K562 (cell line): ENCODE measurements around the gene IL1RAPL2. TPM values are rescaled to one million over a fixed set of nuclear protein-coding genes. Genes with fewer than 3 reads are reported as not detected.

Experiments used
- ATAC-seq: fragments of 200-7000 bp; cut with Tn5 transposase; 3 replicates; pipeline ENCODE4 v1.9.1; 2020; ENCODE audit warnings: moderate library complexity
- BruUV-seq: library from RNA; stranded (reverse); fragments of 400-500 nt; replicated peaks from 2 replicates; lab custom pipeline; 2021; lab: Mats Ljungman, UMichigan
- CTCF ChIA-PET: fragments of 300-600 bp; formaldehyde crosslinking; extraction: SDS; loops from one replicate; lab custom pipeline; 2021; ENCODE audit warnings: low intra/inter-chr PET ratio; lab: Yijun Ruan, JAX
- POLR2A ChIA-PET: fragments of 300-600, 350-650 bp; sonication (Branson Sonifier 250); formaldehyde crosslinking; extraction: SDS; loops from one replicate; lab custom pipeline; 2021; ENCODE audit warnings: antibody characterized with exemption, inconsistent platforms; lab: Yijun Ruan, JAX
- DNase-seq, 4 experiments: peaks; one replicate each; pipeline versions ENCODE4 v3.0.0 to v3.0.0-alpha.2; 2011 to 2018; ENCODE audit warnings: low spot score in 3 of 4, mixed read lengths in 3 of 4; ENCODE audit errors: extremely low read depth in 1 of 4
- FAIRE-seq: peaks from 2 replicates; lab custom pipeline; 2011; peaks lifted over from hg19 to GRCh38; lab: Jason Lieb, UNC
- H2AFZ ChIP-seq: 2 replicates; pipeline ENCODE4 v1.6.0; 2011; ENCODE audit warnings: low read depth, low read length, control low read depth, inconsistent platforms
- H3K27ac ChIP-seq: fragments of 200-600 bp; 3 replicates; pipeline ENCODE4 v1.8.0; 2011; ENCODE audit warnings: low read depth, mild to moderate bottlenecking, control low read depth, inconsistent platforms, low read length, moderate library complexity, mixed read lengths; ENCODE audit errors: extremely low read depth
- H3K27me3 ChIP-seq, 2 experiments: fragments of 300-600 bp in 1 of 2; 2 replicates in 1 of 2; 3 replicates in 1 of 2; pipeline versions ENCODE4 v1.6.0 to v1.8.0; 2011; ENCODE audit warnings: inconsistent platforms in 2 of 2, low read length in 2 of 2, mild to moderate bottlenecking in 1 of 2, mixed read lengths in 1 of 2, moderate library complexity in 1 of 2; ENCODE audit not compliant: control insufficient read depth in 2 of 2, insufficient read depth in 2 of 2
- H3K36me3 ChIP-seq: fragments of 300-600 bp; 3 replicates; pipeline ENCODE4 v1.8.0; 2011; ENCODE audit warnings: mild to moderate bottlenecking, low read length, inconsistent platforms; ENCODE audit not compliant: control insufficient read depth, insufficient read depth
- H3K4me1 ChIP-seq, 2 experiments: fragments of 200-600 bp in 1 of 2; replicated peaks in 1 of 2; 2 replicates in 1 of 2; 3 replicates in 1 of 2; pipeline versions ENCODE4 v1.5.1 to v1.8.0; 2011; ENCODE audit warnings: inconsistent platforms in 2 of 2, low read length in 2 of 2, mild to moderate bottlenecking in 1 of 2, mixed read lengths in 1 of 2, moderate library complexity in 1 of 2; ENCODE audit not compliant: control insufficient read depth in 2 of 2, insufficient read depth in 2 of 2
- H3K4me2 ChIP-seq: 2 replicates; pipeline ENCODE4 v1.6.1; 2011; ENCODE audit warnings: low read length, control low read depth, inconsistent platforms, mixed read lengths; ENCODE audit not compliant: insufficient read depth
- H3K4me3 ChIP-seq: fragments of 200-600 bp; sonication (generic), shearing (Covaris generic); 2 replicates; pipeline ENCODE4 v1.5.1; 2016; ENCODE audit warnings: control low read depth, inconsistent platforms
- H3K79me2 ChIP-seq: fragments of 200-600 bp; 3 replicates; pipeline ENCODE4 v1.8.0; 2011; ENCODE audit warnings: low read length, inconsistent platforms; ENCODE audit not compliant: control insufficient read depth, insufficient read depth
- H3K9ac ChIP-seq, 2 experiments: 2 replicates each; pipeline versions ENCODE4 v1.6.0 to v1.6.1; 2011; ENCODE audit warnings: low read depth in 2 of 2, low read length in 2 of 2, control low read depth in 1 of 2, inconsistent platforms in 1 of 2, mild to moderate bottlenecking in 1 of 2, mixed read lengths in 1 of 2; ENCODE audit not compliant: insufficient read depth in 1 of 2
- H3K9me1 ChIP-seq: one replicate; pipeline ENCODE4 v1.6.0; 2011; ENCODE audit warnings: inconsistent platforms, mild to moderate bottlenecking, low read length, moderate library complexity; ENCODE audit not compliant: control insufficient read depth, insufficient read depth
- H3K9me3 ChIP-seq: replicated peaks from 2 replicates; pipeline ENCODE4 v1.5.1; 2011; ENCODE audit warnings: low read depth, low read length, inconsistent platforms; ENCODE audit not compliant: control insufficient read depth, insufficient read depth
- H4K20me1 ChIP-seq: replicated peaks from 2 replicates; pipeline ENCODE4 v1.6.1; 2011; ENCODE audit warnings: low read length, inconsistent platforms, mixed read lengths; ENCODE audit not compliant: control insufficient read depth, insufficient read depth
- CEBPZ ChIP-seq: fragments of 150-350 bp; IDR thresholded peaks from 2 replicates; pipeline ENCODE4 v1.6.1; 2014; ENCODE audit warnings: low read depth, mild to moderate bottlenecking, low read length, borderline replicate concordance
- ZNF354B ChIP-seq: fragments of 250-450 bp; sonication (Bioruptor Pico); IDR thresholded peaks from 2 replicates; pipeline ENCODE4 v1.4.0; 2020
- ZNF398 ChIP-seq: fragments of 250-450 bp; sonication (Bioruptor Pico); IDR thresholded peaks from 2 replicates; pipeline ENCODE4 v1.8.0; 2021; ENCODE audit warnings: moderate library complexity, mild to moderate bottlenecking, inconsistent platforms
- WGBS: fragments of 100-300 bp; shearing (Covaris generic); methylation state at CpG from one replicate; pipeline ENCODE4 v1.1.6; 2016; ENCODE audit warnings: low coverage, mixed read lengths; ENCODE audit not compliant: insufficient coverage; ENCODE audit errors: missing lambda C conversion rate; 5-methylcytosine and 5-hydroxymethylcytosine counted together
- in situ Hi-C: fragments of 300-500 bp; cut with MboI; formaldehyde crosslinking; loops from 4 replicates; pipeline ENCODE4 v1.15.0; 2018; ENCODE audit warnings: inconsistent platforms, mixed read lengths
- intact Hi-C: fragments of 100-400 bp; cut with micrococcal nuclease; formaldehyde crosslinking; loops from 2 replicates; pipeline ENCODE4 v1.14.2; 2022
- polyA plus RNA-seq, 8 experiments: library from polyadenylated mRNA; depleted of rRNA in 4 of 8; stranded (reverse) in 5 of 8; unstranded in 3 of 8; fragments of >200 nt; fragmentation: Nextera tagmentation in 2 of 8; fragmentation: Illumina TruSeq in 1 of 8; extraction: Ambion mirVana in 2 of 8; extraction: Trizol in 1 of 8; gene quantifications; 2 replicates each; pipeline versions ENCODE4 v1.2.1 to v1.2.3, GENCODE V29; 2011 to 2014; ENCODE audit warnings: inconsistent platforms in 1 of 8, missing spikeins in 1 of 8
- total RNA-seq, 7 experiments: library from RNA; depleted of rRNA in 6 of 7; stranded (reverse); fragments of >200 nt in 6 of 7; fragmentation: Illumina TruSeq in 2 of 7; extraction: Trizol in 2 of 7; gene quantifications; 2 replicates each; pipeline versions ENCODE4 v1.2.1 to v1.2.3, GENCODE V29; 2011 to 2021; ENCODE audit warnings: low replicate concordance in 1 of 7

Gene IL1RAPL2
- total and polyA plus RNA-seq, 9 of the 15 experiments (the other 6 are each of a cell fraction or from before 2014, with no cell fraction given), result not detected

- H3K9ac ChIP-seq, result no peak overlapping the region
- DNase-seq (no peak), ATAC-seq (no peak), FAIRE-seq (no peak)
- no peaks in the 10 kb centered on the region for H3K27me3 ChIP-seq
- H3K27ac ChIP-seq, result no peak overlapping the region
- H3K79me2 ChIP-seq, result no peaks in the 10 kb centered on the region
- intact Hi-C loops, result no loop called here
- in situ Hi-C loops, result no loop called here
- H3K4me2 ChIP-seq, result no peak overlapping the region
- CTCF ChIA-PET, result no interaction called here
- POLR2A ChIA-PET, result no interaction called here
- no peaks in the 10 kb centered on the region for H3K9me3 ChIP-seq
- no peaks in the 10 kb centered on the region for H3K9me1 ChIP-seq
- no peaks in the 10 kb centered on the region for H4K20me1 ChIP-seq
- H3K4me1 ChIP-seq, result no peaks in the 10 kb centered on the region
- WGBS, result 0% methylated on average over 1 of the region's 2 CpGs
- H3K4me3 ChIP-seq, result no peak overlapping the region
- H3K36me3 ChIP-seq, result no peaks in the 10 kb centered on the region
- BruUV-seq, result no TSS peak
- no peak for TF ChIP-seq CEBPZ
- TF ChIP-seq ZNF398, result no peak
- TF ChIP-seq ZNF354B (CRISPR knock-in tag), result no peak
- no peak overlapping the region for H2AFZ ChIP-seq
These were observed 1096.2 kb downstream of the IL1RAPL2 start for GRCh38 chrX:105662248-105662647.
